Loucy (cell line): Measurements from ENCODE around the gene TTLL12.

Experiments used
- H2AFZ ChIP-seq: fragments of 200-600 bp; sonication (generic); 2 replicates; pipeline ENCODE4 v1.6.0; 2016; ENCODE audit warnings: antibody characterized with exemption, mild to moderate bottlenecking, low read length, moderate library complexity
- H3F3A ChIP-seq: fragments of 200-600 bp; 2 replicates; pipeline ENCODE4 v1.6.0; 2016; ENCODE audit warnings: antibody characterized with exemption, low read depth, mild to moderate bottlenecking
- H3K27me3 ChIP-seq: fragments of 200-600 bp; sonication (generic); 2 replicates; pipeline ENCODE4 v1.6.1; 2014; ENCODE audit warnings: low read length, mild to moderate bottlenecking; ENCODE audit not compliant: insufficient read depth, poor library complexity, severe bottlenecking
- H3K36me3 ChIP-seq: fragments of 200-600 bp; sonication (generic); 2 replicates; pipeline ENCODE4 v1.6.1; 2016; ENCODE audit warnings: low read length; ENCODE audit not compliant: insufficient read depth
- H3K4me1 ChIP-seq: fragments of 200-600 bp; sonication (generic); 2 replicates; pipeline ENCODE4 v1.5.1; 2014; ENCODE audit warnings: low read length, mild to moderate bottlenecking; ENCODE audit not compliant: insufficient read depth, poor library complexity, severe bottlenecking
- H3K4me2 ChIP-seq: fragments of 200-600 bp; sonication (generic); 2 replicates; pipeline ENCODE4 v1.6.0; 2014; ENCODE audit warnings: antibody characterized with exemption, low read length, low read depth, mild to moderate bottlenecking; ENCODE audit not compliant: poor library complexity, severe bottlenecking
- H3K4me3 ChIP-seq: fragments of 200-600 bp; sonication (generic); 2 replicates; pipeline ENCODE4 v1.5.1; 2014; ENCODE audit warnings: low read length, mild to moderate bottlenecking, mixed read lengths; ENCODE audit not compliant: poor library complexity, severe bottlenecking
- H3K79me2 ChIP-seq: fragments of 200-600 bp; sonication (generic); 2 replicates; pipeline ENCODE4 v1.6.1; 2014; ENCODE audit warnings: low read length; ENCODE audit not compliant: insufficient read depth
- H3K9ac ChIP-seq: fragments of 200-600 bp; sonication (generic); 2 replicates; pipeline ENCODE4 v1.6.0; 2014; ENCODE audit warnings: mild to moderate bottlenecking, low read depth, low read length, moderate library complexity; ENCODE audit not compliant: poor library complexity, severe bottlenecking
- H3K9me2 ChIP-seq: fragments of 200-600 bp; sonication (generic); replicated peaks from 2 replicates; pipeline ENCODE4 v1.6.1; 2016; ENCODE audit warnings: low read depth, low read length, mixed read lengths
- H3K9me3 ChIP-seq: fragments of 200-600 bp; sonication (generic); 2 replicates; pipeline ENCODE4 v1.6.1; 2014; ENCODE audit warnings: mild to moderate bottlenecking, antibody characterized with exemption, low read length, low read depth; ENCODE audit not compliant: insufficient read depth
- H4K20me1 ChIP-seq: fragments of 200-600 bp; sonication (generic); 2 replicates; pipeline ENCODE4 v1.6.0; 2014; ENCODE audit warnings: antibody characterized with exemption, low read length, mild to moderate bottlenecking; ENCODE audit not compliant: insufficient read depth, poor library complexity, severe bottlenecking
- CTCF ChIP-seq: fragments of 200-600 bp; sonication (generic); conservative IDR thresholded peaks from 2 replicates; pipeline ENCODE4 v1.5.1; 2014; ENCODE audit warnings: mild to moderate bottlenecking, antibody characterized with exemption, low read length
- EZH2phosphoT487 ChIP-seq: fragments of 200-600 bp; IDR thresholded peaks from 2 replicates; pipeline ENCODE4 v1.6.1; 2018; ENCODE audit warnings: antibody characterized with exemption, mild to moderate bottlenecking, moderate library complexity, borderline replicate concordance

The TTLL12 gene

GRCh38 chr22:43209971-43210370 is 23.0 kb upstream of the TTLL12 start:
- Histone ChIP-seq H3K9ac (no peak overlapping the region), H3K27me3 (no peaks in the 10 kb centered on the region), H4K20me1 (no peaks in the 10 kb centered on the region), H2AFZ (no peak overlapping the region), H3K9me3 (no peaks in the 10 kb centered on the region), H3K36me3 (no peaks in the 10 kb centered on the region), H3F3A (no peaks in the 10 kb centered on the region), H3K9me2 (no peaks in the 10 kb centered on the region), H3K4me1 (no peaks in the 10 kb centered on the region), H3K4me2 (no peak overlapping the region), H3K4me3 (no peak overlapping the region), H3K79me2 (no peaks in the 10 kb centered on the region)
- TF ChIP-seq CTCF (no peak), EZH2phosphoT487 (no peak)

GRCh38 chr22:43209523-43209890 is 22.6 kb upstream of the TTLL12 start:
- Histone ChIP-seq H3K9ac (no peak overlapping the region), H3K27me3 (no peaks in the 10 kb centered on the region), H3K4me2 (no peak overlapping the region), H3K4me1 (no peaks in the 10 kb centered on the region), H3K9me2 (no peaks in the 10 kb centered on the region), H3K9me3 (no peaks in the 10 kb centered on the region), H3K79me2 (no peaks in the 10 kb centered on the region), H4K20me1 (no peaks in the 10 kb centered on the region), H3K4me3 (no peak overlapping the region), H3F3A (no peaks in the 10 kb centered on the region), H2AFZ (no peak overlapping the region), H3K36me3 (no peaks in the 10 kb centered on the region)
- no peak for TF ChIP-seq CTCF
- no peak for TF ChIP-seq EZH2phosphoT487

- H3K4me3 ChIP-seq: no peak overlapping the region
- TF ChIP-seq CTCF (no peak), EZH2phosphoT487 (no peak)
- H3F3A ChIP-seq: no peaks in the 10 kb centered on the region
Measured at GRCh38 chr22:43208703-43209522, 22.0 kb upstream of the TTLL12 start.

More at GRCh38 chr22:43208703-43209522, 22.0 kb upstream of the TTLL12 start:
- Histone ChIP-seq H3K9me2 (no peaks in the 10 kb centered on the region), H2AFZ (no peak overlapping the region), H3K27me3 (no peaks in the 10 kb centered on the region), H3K9ac (no peak overlapping the region), H4K20me1 (no peaks in the 10 kb centered on the region), H3K36me3 (no peaks in the 10 kb centered on the region), H3K4me1 (no peaks in the 10 kb centered on the region), H3K79me2 (no peaks in the 10 kb centered on the region), H3K9me3 (no peaks in the 10 kb centered on the region), H3K4me2 (no peak overlapping the region)
